GM10248 (cell line): Measurements from ENCODE around the gene TREM1.
"Not testable (repeated sequence)": the region's sequence is repeated elsewhere in the genome, so short reads cannot be mapped to it uniquely, and the experiment has no call there.

Experiments
- CTCF ChIA-PET: fragments of 300-600 bp; sonication (Branson Sonifier 250); formaldehyde crosslinking; extraction: SDS; loops from one replicate; lab custom pipeline; 2021; ENCODE audit warnings: antibody characterized with exemption; lab: Yijun Ruan, JAX
- POLR2A ChIA-PET: fragments of 350-650 bp; sonication (Branson Sonifier 250); formaldehyde crosslinking; extraction: SDS; loops from one replicate; lab custom pipeline; 2020; ENCODE audit warnings: antibody characterized with exemption; lab: Yijun Ruan, JAX
- DNase-seq: peaks from one replicate; pipeline ENCODE4 v3.0.0; 2012; ENCODE audit errors: extremely low spot score
- TF ChIP-seq, protein P1 (sequence below): IDR thresholded peaks from 2 replicates; pipeline ENCODE4 v1.5.1; 2012; ENCODE audit warnings: mild to moderate bottlenecking, low read depth; ENCODE audit errors: extremely low read depth, missing control alignments, control extremely low read depth

TREM1 gene

GRCh38 chr6:41302638-41303037, 16.2 kb upstream of the TREM1 start:
- POLR2A ChIA-PET: no interaction called here
- no peak for DNase-seq

GRCh38 chr6:41298785-41299502, 12.5 kb upstream of the TREM1 start:
- CTCF ChIA-PET: interaction anchor here (0.9 to 2.3 kb wide), 4 partner anchors 11 to 21 kb away, joined by 3 to 7 read pairs (median 5); no protein-coding TSS in a partner anchor
- POLR2A ChIA-PET: no interaction called here
- DNase-seq: no peak
- TF ChIP-seq, protein P1, sequence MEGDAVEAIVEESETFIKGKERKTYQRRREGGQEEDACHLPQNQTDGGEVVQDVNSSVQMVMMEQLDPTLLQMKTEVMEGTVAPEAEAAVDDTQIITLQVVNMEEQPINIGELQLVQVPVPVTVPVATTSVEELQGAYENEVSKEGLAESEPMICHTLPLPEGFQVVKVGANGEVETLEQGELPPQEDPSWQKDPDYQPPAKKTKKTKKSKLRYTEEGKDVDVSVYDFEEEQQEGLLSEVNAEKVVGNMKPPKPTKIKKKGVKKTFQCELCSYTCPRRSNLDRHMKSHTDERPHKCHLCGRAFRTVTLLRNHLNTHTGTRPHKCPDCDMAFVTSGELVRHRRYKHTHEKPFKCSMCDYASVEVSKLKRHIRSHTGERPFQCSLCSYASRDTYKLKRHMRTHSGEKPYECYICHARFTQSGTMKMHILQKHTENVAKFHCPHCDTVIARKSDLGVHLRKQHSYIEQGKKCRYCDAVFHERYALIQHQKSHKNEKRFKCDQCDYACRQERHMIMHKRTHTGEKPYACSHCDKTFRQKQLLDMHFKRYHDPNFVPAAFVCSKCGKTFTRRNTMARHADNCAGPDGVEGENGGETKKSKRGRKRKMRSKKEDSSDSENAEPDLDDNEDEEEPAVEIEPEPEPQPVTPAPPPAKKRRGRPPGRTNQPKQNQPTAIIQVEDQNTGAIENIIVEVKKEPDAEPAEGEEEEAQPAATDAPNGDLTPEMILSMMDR: no peak

More at GRCh38 chr6:41302638-41303037, 16.2 kb upstream of the TREM1 start:
- CTCF ChIA-PET: no interaction called here
- TF ChIP-seq, protein P1: no peak

GRCh38 chr6:41297248-41297647, 10.8 kb upstream of the TREM1 start:
- CTCF ChIA-PET: interaction anchor here (0.7 to 2.3 kb wide), 3 partner anchors 10 to 23 kb away, joined by 4 to 11 read pairs (median 9); no protein-coding TSS in a partner anchor
- POLR2A ChIA-PET: not testable (repeated sequence)

GRCh38 chr6:41294214-41294872, 7.9 kb upstream of the TREM1 start:
- POLR2A ChIA-PET: no interaction called here
- CTCF ChIA-PET: interaction anchor here (0.6 to 1.4 kb wide), 4 partner anchors 13 to 25 kb away, joined by 3 read pairs; no protein-coding TSS in a partner anchor
- TF ChIP-seq, protein P1: no peak
- no peak for DNase-seq

More at GRCh38 chr6:41297248-41297647, 10.8 kb upstream of the TREM1 start:
- not testable (repeated sequence) for DNase-seq

GRCh38 chr6:41291717-41292116, 5.2 kb upstream of the TREM1 start:
- ChIA-PET CTCF (no interaction called here), POLR2A (no interaction called here)
- DNase-seq: no peak
- TF ChIP-seq, protein P1: no peak

- ChIA-PET POLR2A (no interaction called here), CTCF (interaction anchor here (1.0 to 6.1 kb wide), 4 partner anchors 11 to 30 kb away, joined by 3 to 37 read pairs (median 10); no protein-coding TSS in a partner anchor)
- DNase-seq: no peak
- TF ChIP-seq, protein P1: no peak
Observed at GRCh38 chr6:41289815-41290214, 3.3 kb upstream of the TREM1 start.
